DMS79 treated with DMSO at 0.1 percent for 48 hours (cell line): Measurements from ENCODE around the gene HNF1B.
"Not testable (repeated sequence)": the region's sequence is repeated elsewhere in the genome, so short reads cannot be mapped to it uniquely, and the experiment has no call there.

Experiments
- DNase-seq: peaks from one replicate; lab custom pipeline; 2025; lab: John Stamatoyannopoulos, UW

The HNF1B gene

GRCh38 chr17:37701496-37701898 lies 43.4 kb downstream of the HNF1B start:
- no peak for DNase-seq

DNA sequence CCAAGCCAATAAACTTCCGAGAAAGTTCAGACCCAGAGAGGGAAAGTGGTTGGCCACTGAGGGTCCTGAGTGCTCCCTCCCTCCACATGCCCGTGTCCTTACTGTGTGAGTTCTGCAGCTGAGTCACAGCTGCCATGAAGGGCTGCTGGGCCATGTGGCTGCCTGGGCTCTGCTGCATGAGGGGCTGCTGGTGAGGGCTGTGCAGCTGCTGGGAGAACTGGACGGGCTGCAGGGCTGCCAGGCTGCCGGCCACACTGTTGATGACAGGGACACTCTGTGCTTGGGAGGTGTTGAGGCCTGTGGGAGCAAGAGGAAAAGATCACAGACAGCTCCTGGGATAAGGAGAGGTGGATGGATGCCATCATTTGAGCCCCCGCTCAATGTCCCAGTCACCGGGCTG lies 44.0 kb downstream of the HNF1B start:
- no peak for DNase-seq

DNA sequence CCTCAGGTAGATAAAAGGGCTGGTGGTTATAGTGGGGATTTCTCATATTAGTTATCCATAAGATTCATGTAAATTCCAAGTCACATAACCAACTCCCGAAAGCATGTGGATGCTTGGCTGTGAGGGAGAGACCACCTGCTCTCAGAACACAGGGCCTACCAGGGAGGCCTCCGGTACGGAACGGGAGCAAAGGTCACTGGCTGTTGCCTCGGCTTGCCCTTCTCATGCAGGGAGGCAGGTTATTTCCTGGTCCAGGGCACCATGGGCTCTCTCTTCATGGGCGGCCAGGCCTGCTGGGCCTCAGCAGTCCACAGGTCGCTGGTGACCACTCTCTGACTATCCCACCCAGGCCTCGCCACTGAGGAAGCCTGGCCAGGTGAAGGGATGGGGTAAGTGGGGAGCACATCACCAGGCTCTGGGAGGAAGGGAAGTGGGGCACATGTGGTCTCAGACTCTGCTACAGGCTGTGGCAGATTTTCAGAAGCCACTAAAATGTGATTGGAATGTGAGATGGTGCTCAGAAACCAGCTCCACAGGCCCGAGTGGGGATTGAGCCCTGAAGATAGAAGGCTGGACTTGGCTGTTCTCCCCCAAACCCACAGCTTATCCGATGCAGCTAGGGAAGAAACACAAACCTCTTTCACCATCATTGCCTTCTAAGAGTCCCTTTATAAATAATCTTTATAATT lies 45.4 kb downstream of the HNF1B start:
- no peak for DNase-seq

- DNase-seq: no peak
Measured at GRCh38 chr17:37698911-37699255, 46.0 kb downstream of the HNF1B start.

DNA sequence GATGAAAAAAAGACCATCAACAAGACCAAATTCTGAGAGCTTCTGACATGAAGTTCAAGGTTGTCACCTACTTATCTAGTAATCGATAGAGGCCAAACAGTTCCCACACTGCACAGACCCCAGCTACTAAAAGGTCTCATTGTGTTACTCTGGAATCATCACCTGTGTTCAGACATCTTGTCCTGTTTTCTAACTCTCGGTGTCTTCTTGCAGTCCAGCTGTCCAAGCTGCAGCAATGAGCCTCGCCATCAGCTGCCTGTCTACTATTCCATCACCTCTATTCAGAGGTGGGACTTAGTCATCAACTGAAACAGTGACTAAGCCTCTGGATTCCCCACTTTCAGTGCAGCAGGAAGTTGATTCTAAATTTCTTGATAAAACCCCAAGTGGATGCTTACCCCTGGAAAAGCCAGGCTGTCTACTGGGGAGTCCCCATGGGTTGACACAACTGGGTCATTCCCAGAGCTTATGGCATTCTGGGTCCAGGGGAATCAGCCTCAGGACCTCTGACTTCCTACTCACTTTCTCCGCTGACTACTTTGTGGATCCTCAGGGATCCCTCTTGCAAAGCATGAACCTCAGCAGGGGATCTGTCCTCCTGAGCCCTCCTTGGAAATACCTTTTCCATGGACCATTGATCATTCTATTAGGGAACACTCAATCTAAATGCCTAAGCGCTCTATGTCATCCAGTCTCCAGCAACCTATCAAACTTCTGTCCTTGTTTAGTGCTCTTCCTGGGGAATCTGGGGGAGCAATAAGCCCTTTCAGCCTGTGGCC lies 46.5 kb downstream of the HNF1B start:
- DNase-seq: no peak

DNA sequence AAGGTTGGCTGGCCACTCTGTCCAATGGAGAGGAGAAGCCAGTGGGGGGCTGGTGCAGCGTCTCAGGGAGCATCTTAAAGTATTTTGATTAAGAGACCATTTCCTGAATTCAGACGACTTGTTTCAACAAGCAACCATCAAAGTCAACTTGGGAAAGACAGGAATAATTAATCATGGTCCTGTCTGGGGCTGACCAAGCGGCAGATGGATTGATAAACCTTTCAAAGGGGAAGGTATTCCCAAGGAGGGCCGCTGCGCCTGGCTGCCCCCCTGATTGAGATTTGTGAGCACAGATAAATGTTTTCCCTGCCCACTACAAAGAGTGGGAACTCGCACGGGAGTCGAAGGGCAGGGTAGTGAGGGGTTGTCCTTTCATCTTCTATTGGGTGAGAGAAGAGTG lies 47.5 kb downstream of the HNF1B start:
- DNase-seq: no peak

- no peak for DNase-seq
Measured at GRCh38 chr17:37696366-37696765, 48.5 kb downstream of the HNF1B start.

- no peak for DNase-seq
Measured at GRCh38 chr17:37695726-37696125, 49.1 kb downstream of the HNF1B start.

DNA sequence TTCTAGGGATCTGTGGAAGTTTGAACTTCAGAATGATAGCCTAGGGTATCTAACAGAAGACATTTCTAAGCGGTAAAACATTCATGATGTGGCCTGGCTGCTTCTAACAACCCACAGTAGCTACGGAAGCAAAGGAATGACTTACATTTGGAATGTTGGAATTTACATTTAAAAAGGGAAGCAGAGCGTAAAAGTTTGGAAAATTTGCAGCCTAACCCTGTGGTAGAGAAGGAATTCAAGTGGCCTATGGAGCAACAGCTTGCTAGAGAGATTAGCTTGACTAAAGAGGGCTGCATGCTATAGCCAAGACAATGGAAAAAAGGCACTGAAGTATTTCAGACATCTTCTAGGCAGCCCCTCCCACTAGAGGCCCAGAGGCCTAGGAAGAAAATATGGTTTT lies 50.1 kb downstream of the HNF1B start:
- DNase-seq: no peak

GRCh38 chr17:37693328-37693727 lies 51.5 kb downstream of the HNF1B start:
- no peak for DNase-seq

DNA sequence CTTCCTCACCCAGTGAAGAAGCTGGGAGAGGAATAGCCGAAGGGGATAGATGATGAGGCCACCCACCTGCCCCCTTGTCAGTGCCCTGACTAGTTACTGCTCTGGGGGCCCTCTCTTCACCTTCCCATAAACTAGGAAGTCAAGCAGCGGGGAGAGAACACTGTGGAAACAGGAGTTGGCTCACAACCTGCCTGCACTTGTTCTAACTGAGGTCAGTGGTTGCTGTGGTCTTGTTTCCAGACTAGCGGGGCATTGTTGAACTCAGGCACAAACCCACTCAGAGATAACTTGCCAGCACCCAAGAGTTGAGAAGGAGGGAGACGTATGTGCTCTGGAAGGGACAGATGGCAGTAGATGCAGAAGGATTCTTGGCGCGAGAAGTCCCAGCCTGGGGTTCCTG lies 53.1 kb downstream of the HNF1B start:
- no peak for DNase-seq

DNA sequence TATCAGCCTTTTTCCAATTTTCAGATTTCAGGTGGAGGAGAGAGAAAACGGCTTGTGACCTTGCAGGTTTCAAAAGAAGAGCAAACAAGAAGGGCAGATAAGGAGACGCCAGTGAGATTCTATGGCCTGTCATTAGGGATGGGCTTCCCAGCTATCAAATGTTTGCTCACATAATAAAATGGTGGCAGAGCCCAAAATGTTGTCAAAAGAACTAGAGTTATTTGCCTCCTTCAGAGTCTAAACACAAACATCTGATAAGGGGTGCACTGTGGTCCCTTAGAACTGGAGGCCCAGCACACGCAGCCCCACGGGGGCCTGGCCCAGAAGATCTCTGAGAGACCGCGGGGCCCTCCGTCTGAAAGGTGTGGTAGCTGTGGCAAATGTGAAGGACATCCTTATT lies 55.5 kb downstream of the HNF1B start:
- no peak for DNase-seq

DNA sequence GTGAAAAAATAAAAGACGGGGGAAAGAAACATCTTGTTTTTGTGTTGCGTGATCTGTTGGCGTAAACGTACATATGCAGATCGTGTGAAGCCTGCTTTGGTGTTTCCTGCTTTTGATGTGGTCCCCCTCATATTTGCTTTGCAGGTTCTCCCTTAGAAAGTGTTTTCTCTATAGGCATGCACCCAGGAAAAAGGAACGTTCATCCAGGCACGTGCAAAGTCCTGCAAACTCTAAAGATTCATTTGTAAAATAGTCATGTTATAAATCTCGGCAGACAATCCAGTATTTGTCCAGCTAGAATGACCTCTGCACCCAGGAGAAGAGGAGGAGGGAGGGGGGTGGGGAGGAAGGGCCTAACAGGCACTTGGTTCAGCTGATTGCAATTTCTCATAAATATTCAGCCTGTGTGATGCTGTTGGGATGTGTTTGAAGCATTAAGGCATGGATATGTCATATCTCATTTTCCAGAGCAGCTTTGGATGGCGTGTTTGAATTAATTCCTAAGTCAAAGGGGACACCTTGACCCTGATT lies 61.3 kb downstream of the HNF1B start:
- DNase-seq: no peak

DNA sequence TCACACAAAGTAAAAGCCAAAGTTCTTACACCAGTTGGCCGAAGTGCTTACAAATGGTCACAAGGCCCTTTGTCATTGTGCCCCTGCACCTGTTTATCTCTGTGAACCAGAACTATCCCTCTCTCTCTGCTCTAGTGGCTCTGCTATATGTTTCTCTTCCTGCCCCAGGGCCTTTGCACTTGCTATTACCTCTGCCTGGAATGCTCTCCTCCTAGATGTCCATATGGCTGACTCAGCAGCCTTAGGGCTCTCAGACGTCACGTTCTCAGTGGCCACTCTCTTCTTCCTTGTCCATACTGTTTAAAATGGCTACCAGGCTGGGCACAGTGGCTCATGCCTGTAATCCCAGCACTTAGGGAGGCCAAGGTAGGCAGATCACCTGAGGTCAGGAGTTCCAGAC lies 62.9 kb downstream of the HNF1B start:
- no peak for DNase-seq

- DNase-seq: not testable (repeated sequence)
Measured at GRCh38 chr17:37679995-37680394, 64.9 kb downstream of the HNF1B start.

DNA sequence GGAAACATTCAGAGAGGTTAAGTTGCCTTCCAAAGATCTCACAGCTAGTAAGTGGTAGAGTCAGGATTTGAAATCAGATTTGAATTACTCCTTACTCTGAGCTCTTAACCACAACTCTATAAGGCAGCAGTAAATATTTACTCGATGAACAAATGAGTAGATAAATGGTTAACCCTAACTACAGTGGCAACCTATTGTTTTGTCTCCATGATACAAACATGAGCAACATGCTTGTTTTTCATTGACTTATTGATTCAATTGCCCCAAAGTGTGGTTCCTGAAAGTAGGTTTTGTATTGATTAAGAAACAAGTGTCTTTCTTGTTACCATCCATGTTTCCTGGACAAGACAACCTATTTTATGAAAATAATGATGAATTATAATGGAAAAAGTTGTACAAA lies 66.8 kb downstream of the HNF1B start:
- DNase-seq: no peak

DNA sequence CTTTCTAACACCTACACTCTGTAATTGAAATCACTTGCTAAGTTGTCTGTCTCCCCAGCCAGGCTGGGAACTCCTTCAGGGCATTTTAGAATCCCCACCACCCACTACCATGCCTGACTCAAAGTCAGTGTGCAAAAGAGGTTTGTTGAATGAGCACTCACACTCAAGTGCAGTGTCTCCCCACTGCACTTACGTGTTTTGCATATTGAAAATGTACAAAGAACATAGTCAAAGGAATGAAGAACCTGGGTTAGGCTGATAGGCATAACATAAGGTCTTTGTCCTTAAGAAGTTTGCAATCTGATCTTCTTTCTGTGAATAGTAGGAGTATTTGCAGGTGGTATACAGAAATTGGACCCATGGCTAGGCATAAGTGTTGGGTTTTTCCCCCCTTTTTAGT lies 67.8 kb downstream of the HNF1B start:
- no peak for DNase-seq

DNA sequence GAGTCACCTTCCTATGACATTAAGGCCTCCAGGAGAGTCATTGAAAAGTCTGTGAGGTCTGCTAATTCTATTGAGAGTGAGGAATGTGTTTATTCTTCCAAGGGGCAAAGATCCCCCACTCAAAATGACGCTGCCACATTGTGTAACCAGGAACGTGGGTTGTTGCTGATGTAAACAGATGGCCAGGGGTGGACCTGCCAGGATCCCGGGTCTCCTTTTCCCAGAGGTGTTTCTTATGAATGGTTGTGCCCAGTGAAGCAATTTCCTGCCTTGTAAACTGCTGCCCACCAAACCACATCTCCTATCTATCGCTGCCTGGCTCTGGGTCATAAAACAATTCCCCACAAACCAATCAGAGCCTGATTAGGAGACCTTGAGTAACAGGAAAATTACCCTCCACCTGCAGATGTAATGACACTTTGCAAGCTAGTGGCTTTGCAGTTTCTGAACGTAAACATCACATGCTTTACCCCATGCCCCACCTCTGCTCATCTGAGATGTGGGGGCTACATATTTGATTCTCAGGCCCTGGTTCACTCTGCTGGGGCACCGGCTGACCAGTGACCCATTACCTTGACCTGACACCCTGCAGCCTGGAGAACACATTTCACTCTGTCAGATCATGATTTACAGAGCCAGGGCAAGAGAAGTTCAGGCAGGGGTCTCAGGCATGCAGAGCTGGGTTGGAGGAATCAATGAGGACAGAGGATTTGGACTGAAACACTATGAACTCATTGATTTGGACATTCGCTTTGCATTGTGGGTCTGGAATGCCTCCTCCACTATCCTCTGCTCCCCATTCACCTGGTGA lies 68.5 kb downstream of the HNF1B start:
- DNase-seq: peak; percentile 70

GRCh38 chr17:37674511-37674910 lies 70.3 kb downstream of the HNF1B start:
- DNase-seq: no peak

DNA sequence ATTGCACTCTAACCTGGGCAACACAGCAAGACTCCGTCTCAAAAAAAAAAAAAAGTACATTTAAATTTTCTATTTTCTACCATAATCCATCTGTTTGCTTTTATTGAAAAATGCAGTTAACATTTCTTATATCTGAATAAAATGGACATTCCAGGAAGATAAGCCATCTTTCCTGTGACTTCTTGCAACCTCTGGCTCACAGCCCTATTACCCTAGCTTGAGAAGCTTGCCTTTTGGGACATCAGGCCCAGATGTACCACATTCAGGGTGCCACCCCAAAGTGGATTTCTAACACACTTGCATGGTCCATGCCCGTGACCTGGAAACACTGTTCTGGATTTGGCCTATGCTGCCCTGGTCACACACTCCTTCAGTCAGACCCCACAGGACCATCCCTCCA lies 71.5 kb downstream of the HNF1B start:
- no peak for DNase-seq

DNA sequence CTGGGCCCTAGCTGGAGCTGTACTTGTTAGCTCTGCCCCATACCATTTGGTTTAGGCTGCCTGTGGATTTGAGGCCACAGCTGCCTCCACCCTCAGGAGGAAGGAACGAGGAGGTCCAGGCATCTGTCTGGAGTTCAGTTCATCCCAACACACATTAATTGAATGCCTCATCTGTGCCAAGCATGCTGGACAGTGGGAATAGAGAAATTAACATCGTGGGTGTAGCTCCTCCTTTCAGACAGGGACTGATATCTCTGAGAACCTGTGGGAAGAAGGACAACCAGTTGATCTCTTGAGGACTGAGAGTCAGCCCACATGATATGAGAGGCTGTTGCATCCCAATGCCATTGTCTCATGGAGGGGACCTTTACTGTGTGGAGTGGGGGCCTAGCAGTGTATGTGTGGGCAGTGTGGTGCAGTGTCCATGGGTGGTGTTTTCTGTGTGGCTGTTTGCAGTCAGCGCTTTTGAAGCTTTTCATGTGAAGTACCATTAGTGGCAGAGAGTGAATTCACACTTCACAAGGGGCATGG lies 72.2 kb downstream of the HNF1B start:
- no peak for DNase-seq

- DNase-seq: peak; percentile 90
Measured at GRCh38 chr17:37671824-37672547, 72.9 kb downstream of the HNF1B start.
